ENCODE results near the gene SIX2.

- TF ChIP-seq CTCF (IDR thresholded peaks at IDR 0.05; ENCODE audit: insufficient read depth, low read depth, low read length), result no peak
- TF ChIP-seq EZH2 (IDR thresholded peaks at IDR 0.05; ENCODE audit: insufficient read depth, low read length), result no peak
Observed at GRCh38 chr2:44957656-44958327, 51.5 kb downstream of the SIX2 start.
